ENCODE results near the gene PRKN.
"Not testable (repeated sequence)": the region's sequence is repeated elsewhere in the genome, so short reads cannot be mapped to it uniquely, and the experiment has no call there.

PRKN gene

GRCh38 chr6:162679681-162680080 lies 47.9 kb downstream of the PRKN start:
- DNase-seq (ENCODE audit: low read depth in 2 of 3, low spot score in 2 of 3) = no peak

GRCh38 chr6:162678896-162679295 lies 48.7 kb downstream of the PRKN start:
- not testable (repeated sequence) for DNase-seq (ENCODE audit: low read depth in 2 of 3, low spot score in 2 of 3)

GRCh38 chr6:162675503-162675902 lies 52.1 kb downstream of the PRKN start:
- DNase-seq (ENCODE audit: low read depth in 2 of 3, low spot score in 2 of 3) = no peak

- DNase-seq (ENCODE audit: low read depth in 2 of 3, low spot score in 2 of 3) = no peak
Measured at GRCh38 chr6:162674452-162674851, 53.1 kb downstream of the PRKN start.

- no peak for DNase-seq (ENCODE audit: low read depth in 2 of 3, low spot score in 2 of 3)
Measured at GRCh38 chr6:162671580-162672165, 55.9 kb downstream of the PRKN start.

- DNase-seq (ENCODE audit: low read depth in 2 of 3, low spot score in 2 of 3) = no peak
Measured at GRCh38 chr6:162670345-162670744, 57.2 kb downstream of the PRKN start.

GRCh38 chr6:162666246-162666645 lies 61.3 kb downstream of the PRKN start:
- DNase-seq (ENCODE audit: low read depth in 2 of 3, low spot score in 2 of 3) = no peak

GRCh38 chr6:162653808-162654207 lies 73.8 kb downstream of the PRKN start:
- no peak for DNase-seq (ENCODE audit: low read depth in 2 of 3, low spot score in 2 of 3)

GRCh38 chr6:162651505-162651904 lies 76.1 kb downstream of the PRKN start:
- no peak for DNase-seq (ENCODE audit: low read depth in 2 of 3, low spot score in 2 of 3)

GRCh38 chr6:162649271-162649670 lies 78.3 kb downstream of the PRKN start:
- no peak for DNase-seq (ENCODE audit: low read depth in 2 of 3, low spot score in 2 of 3)

GRCh38 chr6:162644153-162644552 lies 83.4 kb downstream of the PRKN start:
- no peak for DNase-seq (ENCODE audit: low read depth in 2 of 3, low spot score in 2 of 3)

GRCh38 chr6:162640756-162641155 lies 86.8 kb downstream of the PRKN start:
- DNase-seq (ENCODE audit: low read depth in 2 of 3, low spot score in 2 of 3) = no peak

- DNase-seq (ENCODE audit: low read depth in 2 of 3, low spot score in 2 of 3) = no peak
Measured at GRCh38 chr6:162639951-162640350, 87.6 kb downstream of the PRKN start.

- DNase-seq (ENCODE audit: low read depth in 2 of 3, low spot score in 2 of 3) = no peak
Measured at GRCh38 chr6:162638931-162639574, 88.5 kb downstream of the PRKN start.

GRCh38 chr6:162637317-162637716 lies 90.2 kb downstream of the PRKN start:
- DNase-seq (ENCODE audit: low read depth in 2 of 3, low spot score in 2 of 3) = no peak

- DNase-seq (ENCODE audit: low read depth in 2 of 3, low spot score in 2 of 3) = no peak
Measured at GRCh38 chr6:162636167-162636566, 91.4 kb downstream of the PRKN start.

- DNase-seq (ENCODE audit: low read depth in 2 of 3, low spot score in 2 of 3) = no peak
Measured at GRCh38 chr6:162631546-162631945, 96.0 kb downstream of the PRKN start.

GRCh38 chr6:162630069-162630468 lies 97.5 kb downstream of the PRKN start:
- DNase-seq (ENCODE audit: low read depth in 2 of 3, low spot score in 2 of 3) = no peak

- DNase-seq (ENCODE audit: low read depth in 2 of 3, low spot score in 2 of 3) = no peak
Measured at GRCh38 chr6:162627825-162628224, 99.7 kb downstream of the PRKN start.

- no peak for DNase-seq (ENCODE audit: low read depth in 2 of 3, low spot score in 2 of 3)
Measured at GRCh38 chr6:162627362-162627761, 100.2 kb downstream of the PRKN start.

GRCh38 chr6:162626869-162627268 lies 100.7 kb downstream of the PRKN start:
- DNase-seq (ENCODE audit: low read depth in 2 of 3, low spot score in 2 of 3) = no peak

GRCh38 chr6:162625846-162626540 lies 101.6 kb downstream of the PRKN start:
- DNase-seq (ENCODE audit: low read depth in 2 of 3, low spot score in 2 of 3) = no peak

GRCh38 chr6:162622572-162622971 lies 105.0 kb downstream of the PRKN start:
- DNase-seq (ENCODE audit: low read depth in 2 of 3, low spot score in 2 of 3) = no peak

Measured in activated CD8-positive, alpha-beta memory T cell treated with anti-CD3 and anti-CD28 coated beads for 48 hours (primary cell).